IPS DF 19.7 (cell line): ENCODE data around the gene KRCC1.
A peak's percentile ranks its signal among the peaks of the same experiment; 100 is the strongest.

Experiments
- DNase-seq: peaks from one replicate; pipeline ENCODE4 v3.0.0-alpha.2; 2013; ENCODE audit warnings: low read depth, low spot score

The KRCC1 gene

DNA sequence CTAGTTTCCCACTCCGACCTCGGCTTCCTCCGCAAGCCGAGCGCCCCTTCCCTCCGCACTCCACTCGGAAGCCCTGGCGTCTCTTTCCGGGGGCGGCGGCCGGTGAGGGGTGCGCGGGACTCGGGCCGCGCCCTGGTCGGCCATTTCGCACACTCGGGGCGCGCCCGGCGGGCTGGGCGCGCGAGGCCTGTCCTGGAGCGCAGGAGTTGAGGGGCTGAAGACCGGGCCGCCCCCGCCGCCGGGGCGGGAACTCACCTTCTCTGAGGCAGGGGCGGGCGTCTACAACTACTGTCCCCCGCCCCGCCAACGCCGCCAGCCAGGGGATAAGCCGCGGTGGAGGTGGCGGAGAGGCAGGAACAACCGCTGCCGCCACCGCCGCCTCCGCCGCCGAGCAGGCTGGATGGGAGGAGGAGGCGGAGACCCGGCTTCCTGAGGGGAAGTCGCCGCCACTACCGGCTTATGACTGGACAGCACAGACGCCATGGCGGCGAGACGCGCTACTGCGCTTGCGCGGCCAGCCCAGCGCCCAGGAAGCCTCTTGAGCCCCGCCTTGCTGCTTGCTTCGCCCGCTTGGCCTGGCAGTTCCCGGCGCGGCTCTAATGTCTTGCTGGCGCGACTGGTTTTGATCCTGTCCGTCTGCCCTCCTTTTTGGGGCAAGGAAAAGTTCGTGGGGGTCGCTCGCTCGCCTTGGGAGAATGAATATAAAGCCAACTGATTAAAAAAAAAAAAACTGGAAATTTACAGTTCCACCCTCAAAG is at the start of gene KRCC1:
Gene KRCC1 (minus strand): TSS at position 413 of the 758 bp plus-strand sequence. CDS start 27,220 bp downstream, outside the sequence.
- peak; percentile 63 for DNase-seq

DNA sequence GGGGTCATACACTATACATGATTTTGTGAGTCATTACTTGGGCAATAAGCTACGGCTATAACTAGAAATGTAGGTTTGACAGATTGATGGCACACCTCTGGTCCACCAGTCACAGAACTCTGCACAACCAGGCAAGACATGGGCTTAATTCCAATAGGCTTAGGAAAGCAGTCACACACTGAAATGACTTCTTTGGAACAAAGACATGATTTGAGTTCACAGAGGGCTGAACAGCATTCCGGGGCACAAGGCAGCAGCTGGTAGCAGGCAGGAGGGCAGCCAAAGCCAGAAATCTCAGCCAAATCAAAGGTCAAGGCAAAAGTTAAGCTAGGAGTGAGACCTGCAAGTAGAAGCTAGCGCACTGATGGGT is 44.9 kb upstream of the KRCC1 start:
- no peak for DNase-seq

DNA sequence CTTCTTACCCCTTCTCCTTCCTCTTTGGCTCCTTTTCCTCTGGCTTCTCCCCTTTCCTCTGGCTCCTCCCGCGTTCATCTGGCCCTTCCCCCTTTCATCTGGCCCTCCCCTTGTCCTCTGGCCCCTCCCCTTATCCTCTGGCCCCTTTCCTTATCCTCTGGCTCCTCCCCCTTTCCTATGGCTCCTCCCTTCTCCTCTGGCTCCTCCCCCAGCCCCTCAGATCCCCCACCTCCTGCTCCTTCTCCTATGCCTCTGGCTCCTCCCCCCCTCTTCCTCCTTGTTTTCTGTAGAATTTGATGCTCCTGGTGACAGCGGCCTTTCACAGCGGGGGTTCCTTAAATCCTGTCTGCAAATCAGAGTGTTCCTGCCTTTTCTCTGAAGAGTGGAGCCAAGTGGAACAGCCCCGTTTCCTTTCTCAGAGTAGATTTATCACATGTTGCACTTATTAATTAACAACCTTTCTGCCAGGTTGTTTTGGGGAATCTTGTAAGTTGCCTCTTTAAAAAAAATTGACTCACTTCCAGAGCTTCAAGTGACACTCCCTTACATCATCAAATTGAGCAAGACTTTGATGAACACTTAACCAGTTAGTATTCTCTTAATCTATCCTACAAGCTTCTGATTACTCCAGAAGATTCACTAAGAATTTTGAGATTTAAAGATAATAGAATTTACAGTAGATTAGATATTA is 44.4 kb upstream of the KRCC1 start:
- DNase-seq = peak; percentile 86

DNA sequence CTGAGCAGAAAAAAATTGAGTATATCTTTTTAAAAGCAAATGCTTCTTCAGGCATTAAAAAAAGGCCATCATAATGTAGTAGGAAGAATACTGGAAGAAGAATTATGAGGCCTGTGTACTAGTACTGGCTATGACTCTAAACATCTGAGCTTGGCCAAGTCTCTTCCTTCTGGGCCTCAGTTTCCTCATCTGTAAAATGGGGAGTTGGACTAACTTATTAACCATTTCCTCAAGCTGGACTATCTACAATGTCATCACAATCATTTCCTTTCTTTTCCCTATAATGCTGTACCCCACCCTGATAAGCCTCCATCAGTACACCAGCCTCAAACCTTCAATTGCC is 42.9 kb upstream of the KRCC1 start:
- DNase-seq = no peak

DNA sequence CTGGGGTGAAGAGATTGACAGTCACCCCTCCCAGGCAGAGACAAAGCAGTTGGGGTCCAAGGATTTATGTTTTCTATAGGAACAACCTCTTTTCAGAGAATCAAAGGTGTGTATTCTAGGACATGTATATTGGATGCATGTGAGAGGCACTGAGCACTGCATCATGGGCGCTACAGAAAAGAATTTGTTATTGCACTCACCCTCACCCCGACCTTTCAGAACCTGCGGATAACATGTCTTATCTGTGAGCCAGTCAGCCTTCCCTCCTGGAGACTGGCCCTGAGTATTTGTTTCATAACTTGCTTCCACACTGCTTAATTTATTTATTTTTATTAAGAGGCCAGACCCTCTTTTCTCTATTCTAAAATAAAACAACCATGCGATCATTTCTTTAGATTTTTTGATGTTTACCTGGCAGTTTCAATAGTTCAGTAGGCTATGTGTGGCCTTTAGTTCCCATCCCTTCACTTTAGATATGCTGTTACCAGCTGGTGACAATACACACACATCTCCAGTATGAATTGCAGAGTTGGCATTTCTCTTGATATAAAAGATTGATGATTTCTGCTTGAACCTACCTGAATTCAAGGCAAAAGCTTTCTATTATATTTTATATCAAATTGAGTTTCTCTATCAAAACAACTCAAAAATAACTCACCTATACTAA is 42.4 kb upstream of the KRCC1 start:
- no peak for DNase-seq

DNA sequence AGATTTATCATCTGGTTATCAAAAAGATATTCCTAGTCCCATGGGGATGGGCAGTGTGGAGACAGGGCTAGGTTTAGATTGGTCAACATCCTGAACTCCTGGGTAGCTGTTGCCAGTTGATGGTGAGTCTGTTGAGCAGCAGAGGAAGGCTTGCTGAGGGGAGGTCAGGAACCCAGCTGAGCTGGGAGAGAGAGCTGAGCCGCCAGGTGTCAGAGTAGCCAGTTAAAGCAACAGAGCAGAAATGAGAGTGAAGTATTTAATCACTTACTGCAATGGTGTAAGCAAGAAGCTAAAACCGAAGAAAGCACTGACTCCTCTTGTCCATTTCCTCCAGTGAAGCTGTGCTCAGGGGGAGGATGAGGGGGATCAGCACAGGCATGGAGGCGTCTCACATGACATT is 41.6 kb upstream of the KRCC1 start:
- no peak for DNase-seq

DNA sequence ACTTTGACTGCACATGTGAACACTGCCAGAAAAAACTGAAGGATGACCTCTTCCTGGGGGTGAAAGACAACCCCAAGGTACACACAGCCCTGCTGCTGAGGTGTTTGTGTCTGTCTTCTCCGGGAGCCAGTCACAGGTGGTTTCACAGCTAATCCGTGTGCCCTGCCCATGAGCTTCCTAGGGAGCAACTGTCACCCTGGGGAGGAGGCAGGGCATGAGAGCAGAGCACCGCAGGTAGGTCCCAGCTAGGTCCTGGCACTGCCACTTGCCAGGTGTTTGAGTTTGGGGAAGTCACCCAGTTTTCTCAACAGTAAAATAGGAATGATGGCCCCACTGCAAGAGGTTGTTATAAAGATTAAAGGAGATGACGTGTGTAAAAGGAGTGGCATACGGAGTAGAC is 41.1 kb upstream of the KRCC1 start:
- no peak for DNase-seq

DNA sequence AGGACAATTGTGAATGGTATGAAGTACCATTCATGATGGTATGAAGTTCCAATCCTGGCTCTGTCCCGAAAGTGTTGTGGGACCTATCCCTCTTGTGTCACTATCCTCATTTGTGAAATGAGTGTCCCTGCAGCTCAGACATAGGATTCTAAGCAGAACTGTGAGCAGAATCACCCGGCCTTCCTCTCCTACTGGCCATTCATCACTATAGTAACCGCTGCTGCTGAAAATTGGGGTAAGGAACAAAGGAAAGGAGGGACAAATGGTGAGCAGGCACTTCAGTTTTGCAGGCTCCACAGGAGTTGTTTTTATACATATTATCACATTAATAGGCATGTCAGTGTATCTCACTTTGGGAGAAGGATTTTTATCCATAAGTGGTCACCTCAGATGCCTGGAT is 39.4 kb upstream of the KRCC1 start:
- no peak for DNase-seq

DNA sequence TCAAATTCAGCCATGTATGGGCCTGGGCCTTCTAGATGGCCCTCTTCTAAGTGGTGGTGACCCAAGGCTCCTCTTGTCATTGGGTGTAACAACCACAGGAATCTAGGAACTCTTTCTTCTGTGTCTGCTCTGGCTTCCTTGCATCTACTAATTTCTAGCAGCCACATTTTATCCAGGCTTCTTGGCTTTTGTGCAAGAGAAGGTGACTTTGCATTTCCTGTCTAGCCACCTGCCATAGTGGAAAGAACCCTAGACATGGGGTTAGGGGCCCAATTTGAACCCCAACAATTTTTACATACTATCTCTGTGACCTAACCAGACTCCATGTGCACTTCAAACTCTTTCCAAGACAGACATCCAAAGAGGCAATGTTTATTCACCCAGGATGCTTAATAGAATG is 37.2 kb upstream of the KRCC1 start:
- DNase-seq = no peak

DNA sequence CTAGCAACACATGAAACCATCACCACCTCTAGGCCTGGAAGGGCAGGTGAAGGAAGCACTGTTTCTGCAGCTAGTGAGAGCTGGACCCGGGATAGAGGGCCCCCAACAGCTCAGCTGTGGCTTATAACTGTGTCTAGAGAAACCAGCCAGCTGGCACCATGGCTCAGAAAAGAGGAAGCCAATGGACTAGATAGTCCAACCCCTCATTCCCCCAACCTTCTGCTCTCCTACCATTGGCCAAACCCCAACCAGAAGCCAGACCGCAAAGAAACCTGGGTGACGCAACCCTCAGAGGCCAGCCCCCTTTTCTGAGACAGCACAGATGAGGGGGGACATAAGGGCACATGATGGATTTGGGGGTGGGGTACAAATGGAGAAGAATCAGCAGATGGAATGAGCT is 36.4 kb upstream of the KRCC1 start:
- no peak for DNase-seq

DNA sequence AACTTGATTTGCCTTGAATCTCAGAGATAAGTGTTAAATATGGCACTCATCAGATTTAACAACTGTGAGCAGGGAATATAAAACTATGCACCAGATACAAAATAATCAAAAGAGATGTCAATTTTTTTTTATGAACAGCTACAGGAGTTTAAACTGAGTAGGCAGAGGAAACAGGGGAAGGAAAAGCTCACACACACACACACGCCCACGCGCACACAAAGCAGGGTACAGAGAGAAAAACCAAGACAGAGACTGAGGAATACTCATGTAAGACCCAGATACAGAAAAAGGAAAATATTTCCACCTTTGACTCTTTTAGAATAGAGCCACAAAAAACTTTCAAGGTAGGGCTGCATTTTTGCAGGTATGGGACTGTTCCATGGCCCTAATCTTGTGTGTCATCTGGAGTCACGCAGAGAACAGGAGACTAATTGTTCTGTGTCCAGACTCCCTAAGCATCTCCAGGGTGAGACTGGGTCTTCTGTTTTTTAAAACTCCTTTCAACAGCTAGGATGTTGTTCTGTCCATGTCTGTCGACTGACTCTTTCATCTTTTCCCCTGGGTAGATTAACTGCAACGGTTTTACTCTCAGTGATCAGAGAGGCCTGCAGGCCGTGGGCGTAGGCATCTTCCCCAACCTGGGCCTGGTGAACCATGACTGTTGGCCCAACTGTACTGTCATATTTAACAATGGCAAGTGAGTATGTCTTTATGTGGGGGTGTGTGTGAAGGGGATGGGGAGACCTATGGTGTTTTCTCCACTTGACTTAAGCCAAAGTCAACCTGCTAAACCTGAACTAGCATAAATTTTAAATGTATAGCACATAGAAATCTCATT is 35.1 kb upstream of the KRCC1 start:
- no peak for DNase-seq

DNA sequence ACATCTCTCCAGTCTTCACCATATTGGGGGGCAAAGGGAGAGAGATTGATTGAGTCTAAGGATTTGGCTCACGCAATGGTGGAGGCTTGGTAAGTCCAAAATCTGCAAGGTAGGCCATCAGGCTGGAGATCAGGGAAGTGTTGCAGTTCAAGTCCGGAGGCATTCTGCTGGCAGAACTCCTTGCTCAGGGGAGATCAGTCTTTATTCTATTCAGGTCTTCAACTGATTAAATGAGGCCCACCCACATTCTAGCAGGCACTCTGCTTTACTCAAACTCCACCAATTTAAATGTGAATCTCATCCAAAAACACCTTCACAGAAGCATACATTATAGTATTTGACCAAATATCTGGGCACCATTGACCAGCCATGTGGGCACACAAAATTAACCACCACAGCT is 33.4 kb upstream of the KRCC1 start:
- DNase-seq = no peak

DNA sequence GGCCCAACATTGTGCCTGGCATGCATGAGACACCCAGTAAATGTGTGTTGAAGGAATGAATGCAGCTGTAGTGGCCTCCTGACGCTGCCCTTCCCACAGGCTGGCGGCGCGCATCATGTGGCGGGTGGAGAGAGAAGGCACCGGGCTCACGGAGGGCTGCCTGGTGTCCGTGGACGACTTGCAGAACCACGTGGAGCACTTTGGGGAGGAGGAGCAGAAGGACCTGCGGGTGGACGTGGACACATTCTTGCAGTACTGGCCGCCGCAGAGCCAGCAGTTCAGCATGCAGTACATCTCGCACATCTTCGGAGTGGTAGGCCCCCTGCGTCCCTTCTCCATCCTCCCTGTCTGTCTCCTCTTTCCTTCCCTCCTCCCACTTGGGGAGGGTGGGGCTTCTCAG is 32.2 kb upstream of the KRCC1 start:
- no peak for DNase-seq

DNA sequence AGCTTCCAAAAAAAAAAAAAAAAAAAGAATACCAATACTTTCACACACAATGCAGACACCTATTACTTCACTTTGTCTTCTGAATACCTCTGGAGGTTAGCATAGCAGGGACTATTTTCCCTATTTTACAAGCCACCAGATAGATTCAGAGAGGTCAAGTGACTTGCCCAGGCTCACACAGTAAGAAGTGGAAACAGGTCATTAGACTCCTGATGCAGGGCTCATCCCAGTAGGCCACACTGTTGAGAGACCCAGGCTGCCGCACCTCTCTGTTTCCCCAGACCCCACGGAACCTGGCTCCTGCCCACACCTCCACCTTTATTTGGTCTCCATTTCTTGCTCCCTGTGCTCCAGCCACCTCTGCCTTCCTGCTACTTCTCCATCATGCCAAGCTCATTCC is 31.5 kb upstream of the KRCC1 start:
- DNase-seq = no peak

DNA sequence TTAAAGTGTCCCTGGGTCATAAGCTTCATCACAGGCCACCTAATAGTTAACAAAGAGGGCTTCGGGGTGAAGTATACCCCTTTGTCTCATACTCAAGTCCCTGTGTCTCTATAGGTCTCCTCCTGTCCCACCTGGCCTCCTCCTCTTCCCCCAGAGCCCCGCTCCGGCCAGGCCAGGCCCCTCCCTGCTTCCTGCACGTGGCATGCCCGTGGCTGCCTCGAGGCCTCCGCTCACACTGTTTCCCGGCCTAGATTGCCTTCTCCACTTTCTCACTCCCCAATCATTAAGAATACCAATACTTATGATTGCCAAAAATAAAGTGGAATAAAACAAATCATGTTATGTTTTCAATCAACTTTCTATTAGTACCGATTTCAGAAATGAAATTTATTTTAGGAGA is 30.8 kb upstream of the KRCC1 start:
- DNase-seq = no peak

DNA sequence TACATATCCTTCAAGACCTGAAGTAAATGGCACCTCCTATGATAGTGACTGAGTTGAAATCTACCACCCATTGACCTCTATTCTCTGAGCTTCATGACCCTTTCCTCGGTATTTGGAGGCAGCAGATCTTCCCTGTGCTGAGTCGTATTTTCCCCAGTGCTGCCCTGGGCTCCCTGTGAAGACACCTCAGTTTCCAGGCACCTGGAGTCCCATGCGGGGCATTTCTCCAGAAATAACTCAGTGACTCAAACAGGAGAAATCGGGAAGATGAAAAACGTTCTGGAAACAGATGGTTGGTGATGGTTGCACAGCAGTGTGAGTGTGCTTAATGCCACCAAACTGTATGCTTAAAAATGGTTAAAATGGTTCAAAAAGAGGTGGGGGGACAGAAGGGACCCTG is 30.0 kb upstream of the KRCC1 start:
- no peak for DNase-seq

DNA sequence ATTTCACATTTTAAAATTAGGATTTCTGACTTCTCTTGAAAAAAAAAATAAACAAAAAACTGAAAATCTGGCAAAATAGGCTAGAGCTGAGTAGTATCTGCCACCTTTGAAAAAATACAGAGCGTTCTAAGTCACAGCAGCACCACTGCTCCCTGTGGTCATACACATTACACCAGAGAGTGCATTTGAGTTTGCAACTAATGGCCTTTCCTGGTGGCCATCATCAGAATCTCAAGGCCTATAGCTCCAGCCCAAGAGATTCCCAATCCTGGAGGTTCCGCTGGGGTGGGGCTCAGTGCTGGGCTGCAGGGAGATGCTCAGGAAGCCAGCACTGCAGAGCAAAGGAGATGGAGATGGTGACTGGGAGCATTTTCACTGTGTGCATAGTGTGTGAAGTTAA is 29.5 kb upstream of the KRCC1 start:
- DNase-seq = no peak

DNA sequence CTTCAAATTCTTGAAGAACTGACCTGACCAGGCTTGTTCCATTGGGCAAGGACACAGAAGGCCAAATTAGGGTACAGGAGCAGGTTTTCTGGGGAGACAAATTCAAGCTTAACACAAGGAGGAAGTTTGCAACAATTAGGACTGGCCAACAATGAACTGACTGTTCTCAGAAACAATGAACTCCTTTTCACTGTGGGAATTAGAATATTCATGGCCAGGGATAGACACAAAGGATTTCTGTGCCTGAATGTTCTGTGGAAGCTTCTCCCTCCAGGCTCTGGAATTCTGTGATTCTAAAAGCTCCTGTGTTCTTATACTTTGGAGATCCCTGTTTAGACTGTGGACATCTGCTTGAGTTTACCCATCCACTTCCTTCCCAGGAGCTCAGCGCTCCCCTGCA is 27.2 kb upstream of the KRCC1 start:
- DNase-seq = no peak

DNA sequence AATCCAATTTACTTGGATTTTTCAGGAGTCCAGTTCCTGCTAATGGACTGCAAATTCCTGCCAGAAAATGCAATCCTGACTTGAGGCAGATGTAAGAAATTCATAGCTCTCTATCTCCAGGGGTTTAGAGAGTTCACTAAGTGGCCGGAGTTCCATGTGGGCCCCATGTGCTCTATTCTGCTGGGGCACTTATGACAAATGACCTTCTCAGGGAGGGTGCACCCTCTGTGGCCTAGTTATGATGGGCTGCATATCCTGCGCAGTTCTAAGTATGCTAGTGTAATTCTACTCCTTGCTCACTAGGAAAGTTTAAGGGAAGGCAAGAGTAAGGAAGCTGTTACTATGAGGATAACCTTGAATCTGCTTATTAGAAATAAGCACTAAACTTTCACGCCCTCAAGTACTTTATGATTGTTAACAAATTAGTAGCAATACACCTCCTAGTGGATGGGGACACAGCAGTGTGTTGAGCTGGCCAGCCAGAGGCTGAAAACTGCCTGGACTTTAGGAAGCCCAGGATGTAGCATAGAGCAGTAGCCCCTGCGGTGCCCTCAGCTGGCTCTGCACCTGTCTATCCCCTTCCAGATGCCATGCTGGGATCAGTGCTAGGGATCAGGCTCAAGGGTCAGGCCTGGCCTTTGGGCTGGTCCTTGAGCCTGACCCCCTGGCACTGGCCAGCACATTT is 26.5 kb upstream of the KRCC1 start:
- DNase-seq = no peak

DNA sequence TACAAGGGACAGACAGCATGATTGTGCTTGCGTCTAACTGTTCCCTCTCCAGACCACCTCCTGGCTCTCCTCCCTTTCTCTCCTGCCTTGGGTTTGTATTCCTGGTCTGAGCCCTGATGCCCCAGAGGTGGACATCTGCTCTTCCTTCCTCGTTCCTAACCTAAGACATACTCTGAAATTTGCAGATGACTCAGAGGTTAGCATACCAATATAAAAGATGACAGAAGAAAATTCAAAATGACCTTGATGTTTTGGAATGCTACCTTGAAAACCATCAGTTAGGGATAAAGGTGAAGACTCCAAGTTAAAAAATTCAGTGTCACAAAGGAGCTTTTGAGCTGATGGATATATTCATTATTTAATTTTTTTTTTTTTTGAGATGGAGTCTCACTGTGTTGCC is 25.0 kb upstream of the KRCC1 start:
- DNase-seq = no peak

DNA sequence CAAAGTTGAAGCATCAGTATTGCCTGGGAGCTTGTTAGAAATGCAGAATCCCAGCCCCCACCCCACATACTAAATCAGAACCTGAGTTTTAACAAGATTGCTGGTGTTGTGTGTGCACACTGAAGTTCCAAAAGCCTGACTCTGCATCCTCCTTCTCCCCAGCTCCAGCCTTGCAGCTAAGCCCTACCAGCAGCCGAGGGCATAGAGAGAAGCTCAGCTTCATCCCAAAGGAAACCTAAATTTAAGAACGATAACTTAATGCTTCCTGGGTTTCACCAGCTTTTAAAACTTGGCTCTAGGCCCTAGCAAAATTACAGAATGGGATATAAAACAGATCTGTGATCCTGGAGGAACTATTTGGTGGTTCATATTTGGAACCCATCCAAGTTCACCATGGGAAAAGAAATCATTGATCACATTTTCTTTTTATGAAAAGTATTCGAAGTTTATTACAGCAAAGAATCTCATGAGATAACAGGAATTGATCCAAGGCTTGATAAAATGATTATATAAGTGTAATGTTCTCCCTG is 23.1 kb upstream of the KRCC1 start:
- DNase-seq = no peak
